BJ (cell line): ENCODE measurements around the gene ABCC8. TPM values are rescaled to one million over a fixed set of nuclear protein-coding genes. Genes with fewer than 3 reads are reported as not detected.

ENCODE experiments used
- CTCF ChIA-PET: fragments of 350-600 bp; formaldehyde crosslinking; extraction: SDS; loops from one replicate; lab custom pipeline; 2021; ENCODE audit warnings: antibody characterized with exemption, inconsistent platforms; lab: Yijun Ruan, JAX
- POLR2A ChIA-PET: fragments of 300-600 bp; sonication (Branson Sonifier 250); formaldehyde crosslinking; extraction: SDS; loops from one replicate; lab custom pipeline; 2021; ENCODE audit warnings: antibody characterized with exemption; lab: Charles Lee
- DNase-seq: peaks from one replicate; pipeline ENCODE4 v3.0.0-alpha.2; 2011; ENCODE audit warnings: low read depth
- H3K27me3 ChIP-seq: 2 replicates; pipeline ENCODE4 v1.6.0; 2011; ENCODE audit warnings: low read length; ENCODE audit not compliant: control insufficient read depth, insufficient read depth
- H3K36me3 ChIP-seq: 2 replicates; pipeline ENCODE4 v1.5.1; 2011; ENCODE audit warnings: low read length; ENCODE audit not compliant: control insufficient read depth, insufficient read depth
- H3K4me3 ChIP-seq: 2 replicates; pipeline ENCODE4 v1.5.1; 2011; ENCODE audit warnings: low read depth, mild to moderate bottlenecking, control low read depth, low read length
- CTCF ChIP-seq: IDR thresholded peaks from 2 replicates; pipeline ENCODE4 v1.5.1; 2011; ENCODE audit warnings: low read depth, mild to moderate bottlenecking, control low read depth, inconsistent platforms, low read length, moderate library complexity; ENCODE audit not compliant: insufficient read depth
- polyA plus RNA-seq: library from polyadenylated mRNA; depleted of rRNA; stranded (reverse); fragments of >200 nt; gene quantifications from 2 replicates; pipeline ENCODE4 v1.2.3, GENCODE V29; 2011

ABCC8 gene
- polyA plus RNA-seq, 1 experiment, result not detected

- no peak for TF ChIP-seq CTCF
- POLR2A ChIA-PET, result no interaction called here
- Histone ChIP-seq H3K4me3 (no peak overlapping the region), H3K36me3 (no peaks in the 10 kb centered on the region), H3K27me3 (peaks cover 2% of the 10 kb centered on the region; the same call in 1 of the 2 replicates)
- CTCF ChIA-PET, result no interaction called here
- no peak for DNase-seq
These were observed 31.3 kb downstream of the ABCC8 start for GRCh38 chr11:17445240-17445795.

- Histone ChIP-seq H3K27me3 (peaks cover 3% of the 10 kb centered on the region; the same call in 1 of the 2 replicates), H3K4me3 (no peak overlapping the region), H3K36me3 (no peaks in the 10 kb centered on the region)
- TF ChIP-seq CTCF, result no peak
- no peak for DNase-seq
- POLR2A ChIA-PET, result no interaction called here
- CTCF ChIA-PET, result no interaction called here
These were observed 32.5 kb downstream of the ABCC8 start for GRCh38 chr11:17443926-17444690.

- H3K4me3 ChIP-seq, result no peak overlapping the region
- no peaks in the 10 kb centered on the region for H3K36me3 ChIP-seq
- CTCF ChIA-PET, result no interaction called here
- POLR2A ChIA-PET, result no interaction called here
- no peak for DNase-seq
- H3K27me3 ChIP-seq, result peaks cover 6% of the 10 kb centered on the region
- no peak for TF ChIP-seq CTCF
These were observed 33.2 kb downstream of the ABCC8 start for GRCh38 chr11:17443423-17443822.

GRCh38 chr11:17443000-17443399, 33.6 kb downstream of the ABCC8 start:
- ChIA-PET CTCF (no interaction called here), POLR2A (no interaction called here)
- H3K27me3 ChIP-seq, result peaks cover 6% of the 10 kb centered on the region
- no peak overlapping the region for H3K4me3 ChIP-seq
- H3K36me3 ChIP-seq, result no peaks in the 10 kb centered on the region
- DNase-seq, result no peak
- TF ChIP-seq CTCF, result no peak

GRCh38 chr11:17439316-17439782, 37.3 kb downstream of the ABCC8 start:
- Histone ChIP-seq H3K4me3 (no peak overlapping the region), H3K27me3 (peaks cover 6% of the 10 kb centered on the region), H3K36me3 (no peaks in the 10 kb centered on the region)
- ChIA-PET CTCF (no interaction called here), POLR2A (no interaction called here)
- no peak for TF ChIP-seq CTCF
- no peak for DNase-seq
